Measurements from ENCODE around the gene NRTN.
"Not testable (repeated sequence)": the region's sequence is repeated elsewhere in the genome, so short reads cannot be mapped to it uniquely, and the experiment has no call there.

NRTN gene

GRCh38 chr19:5864013-5864720, 59.3 kb downstream of the NRTN start:
- Histone ChIP-seq H3K27me3 (ENCODE audit: control insufficient read depth in 1 of 2, insufficient read depth in 2 of 2, low read length in 2 of 2) (no peaks in the 10 kb centered on the region), H3K9ac (ENCODE audit: low read length) (no peak overlapping the region)

GRCh38 chr19:5864725-5865486, 60.0 kb downstream of the NRTN start:
- H3K27me3 ChIP-seq (ENCODE audit: control insufficient read depth in 1 of 2, insufficient read depth in 2 of 2, low read length in 2 of 2), result no peaks in the 10 kb centered on the region

More at GRCh38 chr19:5864013-5864720, 59.3 kb downstream of the NRTN start:
- Histone ChIP-seq H3K4me3 (ENCODE audit: low read depth in 1 of 2, low read length in 2 of 2) (no peak overlapping the region), H3K9me3 (ENCODE audit: low read length) (no peaks in the 10 kb centered on the region), H3K27ac (ENCODE audit: low read depth, low read length) (no peak overlapping the region), H3K36me3 (ENCODE audit: insufficient read depth, low read length) (no peaks in the 10 kb centered on the region), H3K4me1 (ENCODE audit: insufficient read depth, low read length) (no peaks in the 10 kb centered on the region)

GRCh38 chr19:5865772-5866171, 60.9 kb downstream of the NRTN start:
- H3K9me3 ChIP-seq (ENCODE audit: low read length), result no peaks in the 10 kb centered on the region
- no peaks in the 10 kb centered on the region for H3K27me3 ChIP-seq (ENCODE audit: control insufficient read depth in 1 of 2, insufficient read depth in 2 of 2, low read length in 2 of 2)
- no peak overlapping the region for H3K9ac ChIP-seq (ENCODE audit: low read length)
- H3K4me3 ChIP-seq (ENCODE audit: low read depth in 1 of 2, low read length in 2 of 2), result no peak overlapping the region
- H3K27ac ChIP-seq (ENCODE audit: low read depth, low read length), result no peak overlapping the region
- no peaks in the 10 kb centered on the region for H3K4me1 ChIP-seq (ENCODE audit: insufficient read depth, low read length)
- H3K36me3 ChIP-seq (ENCODE audit: insufficient read depth, low read length), result no peaks in the 10 kb centered on the region

More at GRCh38 chr19:5864725-5865486, 60.0 kb downstream of the NRTN start:
- H3K9me3 ChIP-seq (ENCODE audit: low read length), result no peaks in the 10 kb centered on the region
- H3K36me3 ChIP-seq (ENCODE audit: insufficient read depth, low read length), result no peaks in the 10 kb centered on the region
- no peaks in the 10 kb centered on the region for H3K4me1 ChIP-seq (ENCODE audit: insufficient read depth, low read length)
- no peak overlapping the region for H3K27ac ChIP-seq (ENCODE audit: low read depth, low read length)
- no peak overlapping the region for H3K4me3 ChIP-seq (ENCODE audit: low read depth in 1 of 2, low read length in 2 of 2)
- no peak overlapping the region for H3K9ac ChIP-seq (ENCODE audit: low read length)

- no peaks in the 10 kb centered on the region for H3K36me3 ChIP-seq (ENCODE audit: insufficient read depth, low read length)
These were observed 62.6 kb downstream of the NRTN start for GRCh38 chr19:5867201-5868136.

DNA sequence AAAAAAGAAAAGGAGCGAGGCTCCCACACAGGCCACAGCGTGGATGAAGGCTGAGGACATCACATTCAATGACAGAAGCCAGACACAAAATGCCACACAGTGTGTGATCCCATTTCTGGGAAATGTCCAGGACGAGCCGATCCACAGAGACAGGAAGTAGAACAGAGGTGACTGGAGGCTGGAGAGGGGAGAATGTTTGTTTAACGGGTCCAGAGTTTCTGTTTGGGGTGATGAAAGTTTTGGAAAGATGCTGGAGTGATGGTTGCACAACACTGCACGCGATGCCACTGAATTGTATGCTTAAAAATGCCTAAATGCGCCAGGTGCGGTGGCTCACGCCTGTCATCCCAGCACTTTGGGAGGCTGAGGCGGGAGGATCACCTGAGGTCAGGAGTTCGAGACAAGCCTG, 66.1 kb downstream of the NRTN start:
- Histone ChIP-seq H3K36me3 (ENCODE audit: insufficient read depth, low read length) (no peaks in the 10 kb centered on the region), H3K9me3 (ENCODE audit: low read length) (no peaks in the 10 kb centered on the region), H3K9ac (ENCODE audit: low read length) (no peak overlapping the region), H3K27me3 (ENCODE audit: control insufficient read depth in 1 of 2, insufficient read depth in 2 of 2, low read length in 2 of 2) (no peaks in the 10 kb centered on the region), H3K4me3 (ENCODE audit: low read depth in 1 of 2, low read length in 2 of 2) (no peak overlapping the region), H3K4me1 (ENCODE audit: insufficient read depth, low read length) (no peaks in the 10 kb centered on the region), H3K27ac (ENCODE audit: low read depth, low read length) (no peak overlapping the region)

More at GRCh38 chr19:5867201-5868136, 62.6 kb downstream of the NRTN start:
- H3K9me3 ChIP-seq (ENCODE audit: low read length), result no peaks in the 10 kb centered on the region
- H3K27ac ChIP-seq (ENCODE audit: low read depth, low read length), result no peak overlapping the region
- no peaks in the 10 kb centered on the region for H3K4me1 ChIP-seq (ENCODE audit: insufficient read depth, low read length)
- H3K4me3 ChIP-seq (ENCODE audit: low read depth in 1 of 2, low read length in 2 of 2), result no peak overlapping the region
- no peaks in the 10 kb centered on the region for H3K27me3 ChIP-seq (ENCODE audit: control insufficient read depth in 1 of 2, insufficient read depth in 2 of 2, low read length in 2 of 2)
- H3K9ac ChIP-seq (ENCODE audit: low read length), result no peak overlapping the region

- no peak overlapping the region for H3K4me3 ChIP-seq (ENCODE audit: low read depth in 1 of 2, low read length in 2 of 2)
- no peaks in the 10 kb centered on the region for H3K36me3 ChIP-seq (ENCODE audit: insufficient read depth, low read length)
- H3K27ac ChIP-seq (ENCODE audit: low read depth, low read length), result no peak overlapping the region
- no peaks in the 10 kb centered on the region for H3K9me3 ChIP-seq (ENCODE audit: low read length)
- no peak overlapping the region for H3K9ac ChIP-seq (ENCODE audit: low read length)
- H3K27me3 ChIP-seq (ENCODE audit: control insufficient read depth in 1 of 2, insufficient read depth in 2 of 2, low read length in 2 of 2), result no peaks in the 10 kb centered on the region
- H3K4me1 ChIP-seq (ENCODE audit: insufficient read depth, low read length), result peaks cover 7% of the 10 kb centered on the region
These were observed 68.8 kb downstream of the NRTN start for GRCh38 chr19:5873617-5874199.

DNA sequence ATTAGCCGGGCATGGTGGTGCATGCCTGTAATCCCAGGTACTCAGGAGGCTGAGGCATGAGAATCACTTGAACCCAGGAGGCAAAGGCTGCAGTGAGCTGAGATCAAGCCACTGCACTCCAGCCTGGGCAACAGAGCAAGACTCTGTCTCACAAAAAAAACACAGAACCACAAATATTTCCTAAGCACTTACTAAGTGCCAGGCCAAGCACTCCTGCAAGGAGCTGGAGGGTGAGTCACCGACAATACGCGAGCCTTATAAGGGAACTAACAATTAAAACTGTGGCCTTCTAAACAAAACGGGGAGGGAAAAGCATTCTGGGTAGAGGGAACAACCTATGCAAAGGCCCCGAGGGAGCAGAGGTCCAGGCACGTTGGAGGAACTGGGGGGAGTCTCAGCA, 69.6 kb downstream of the NRTN start:
- H3K36me3 ChIP-seq (ENCODE audit: insufficient read depth, low read length); H3K9ac ChIP-seq (ENCODE audit: low read length); H3K9me3 ChIP-seq (ENCODE audit: low read length); H3K4me3 ChIP-seq (ENCODE audit: low read depth in 1 of 2, low read length in 2 of 2); H3K27me3 ChIP-seq (ENCODE audit: control insufficient read depth in 1 of 2, insufficient read depth in 2 of 2, low read length in 2 of 2); H3K27ac ChIP-seq (ENCODE audit: low read depth, low read length): not testable (repeated sequence)
- H3K4me1 ChIP-seq (ENCODE audit: insufficient read depth, low read length), result peaks cover 12% of the 10 kb centered on the region

- no peaks in the 10 kb centered on the region for H3K9me3 ChIP-seq (ENCODE audit: low read length)
- no peaks in the 10 kb centered on the region for H3K27me3 ChIP-seq (ENCODE audit: control insufficient read depth in 1 of 2, insufficient read depth in 2 of 2, low read length in 2 of 2)
- H3K27ac ChIP-seq (ENCODE audit: low read depth, low read length), result no peak overlapping the region
- H3K9ac ChIP-seq (ENCODE audit: low read length), result no peak overlapping the region
- H3K36me3 ChIP-seq (ENCODE audit: insufficient read depth, low read length), result no peaks in the 10 kb centered on the region
- peaks cover 26% of the 10 kb centered on the region for H3K4me1 ChIP-seq (ENCODE audit: insufficient read depth, low read length)
- H3K4me3 ChIP-seq (ENCODE audit: low read depth in 1 of 2, low read length in 2 of 2), result no peak overlapping the region
These were observed 72.6 kb downstream of the NRTN start for GRCh38 chr19:5877427-5877826.

GRCh38 chr19:5877882-5878281, 73.0 kb downstream of the NRTN start:
- no peaks in the 10 kb centered on the region for H3K27me3 ChIP-seq (ENCODE audit: control insufficient read depth in 1 of 2, insufficient read depth in 2 of 2, low read length in 2 of 2)
- no peak overlapping the region for H3K27ac ChIP-seq (ENCODE audit: low read depth, low read length)

More at GRCh38 chr19:5877882-5878281, 73.0 kb downstream of the NRTN start:
- H3K4me3 ChIP-seq (ENCODE audit: low read depth in 1 of 2, low read length in 2 of 2), result no peak overlapping the region
- H3K9me3 ChIP-seq (ENCODE audit: low read length), result no peaks in the 10 kb centered on the region
- no peak overlapping the region for H3K9ac ChIP-seq (ENCODE audit: low read length)
- H3K4me1 ChIP-seq (ENCODE audit: insufficient read depth, low read length), result peaks cover 26% of the 10 kb centered on the region
- H3K36me3 ChIP-seq (ENCODE audit: insufficient read depth, low read length), result no peaks in the 10 kb centered on the region

Measured in muscle layer of colon (tissue), 2 donors.